K562 (cell line): ENCODE data around the gene CCDC124. TPM values are rescaled to one million over a fixed set of nuclear protein-coding genes. Genes with fewer than 3 reads are reported as not detected.

ENCODE experiments used
- ATAC-seq: fragments of 200-7000 bp; cut with Tn5 transposase; 3 replicates; pipeline ENCODE4 v1.9.1; 2020; ENCODE audit warnings: moderate library complexity
- BruUV-seq: library from RNA; stranded (reverse); fragments of 400-500 nt; replicated peaks from 2 replicates; lab custom pipeline; 2021; lab: Mats Ljungman, UMichigan
- CTCF ChIA-PET: fragments of 300-600 bp; formaldehyde crosslinking; extraction: SDS; loops from one replicate; lab custom pipeline; 2021; ENCODE audit warnings: low intra/inter-chr PET ratio; lab: Yijun Ruan, JAX
- POLR2A ChIA-PET: fragments of 300-600, 350-650 bp; sonication (Branson Sonifier 250); formaldehyde crosslinking; extraction: SDS; loops from one replicate; lab custom pipeline; 2021; ENCODE audit warnings: antibody characterized with exemption, inconsistent platforms; lab: Yijun Ruan, JAX
- DNase-seq, 4 experiments: peaks; one replicate each; pipeline versions ENCODE4 v3.0.0 to v3.0.0-alpha.2; 2011 to 2018; ENCODE audit warnings: low spot score in 3 of 4, mixed read lengths in 3 of 4; ENCODE audit errors: extremely low read depth in 1 of 4
- FAIRE-seq: peaks from 2 replicates; lab custom pipeline; 2011; peaks lifted over from hg19 to GRCh38; lab: Jason Lieb, UNC
- H2AFZ ChIP-seq: 2 replicates; pipeline ENCODE4 v1.6.0; 2011; ENCODE audit warnings: low read depth, low read length, control low read depth, inconsistent platforms
- H3K27ac ChIP-seq: fragments of 200-600 bp; 3 replicates; pipeline ENCODE4 v1.8.0; 2011; ENCODE audit warnings: low read depth, mild to moderate bottlenecking, control low read depth, inconsistent platforms, low read length, moderate library complexity, mixed read lengths; ENCODE audit errors: extremely low read depth
- H3K27me3 ChIP-seq, 2 experiments: fragments of 300-600 bp in 1 of 2; 2 replicates in 1 of 2; 3 replicates in 1 of 2; pipeline versions ENCODE4 v1.6.0 to v1.8.0; 2011; ENCODE audit warnings: inconsistent platforms in 2 of 2, low read length in 2 of 2, mild to moderate bottlenecking in 1 of 2, mixed read lengths in 1 of 2, moderate library complexity in 1 of 2; ENCODE audit not compliant: control insufficient read depth in 2 of 2, insufficient read depth in 2 of 2
- H3K36me3 ChIP-seq: fragments of 300-600 bp; 3 replicates; pipeline ENCODE4 v1.8.0; 2011; ENCODE audit warnings: mild to moderate bottlenecking, low read length, inconsistent platforms; ENCODE audit not compliant: control insufficient read depth, insufficient read depth
- H3K4me1 ChIP-seq, 2 experiments: fragments of 200-600 bp in 1 of 2; replicated peaks in 1 of 2; 2 replicates in 1 of 2; 3 replicates in 1 of 2; pipeline versions ENCODE4 v1.5.1 to v1.8.0; 2011; ENCODE audit warnings: inconsistent platforms in 2 of 2, low read length in 2 of 2, mild to moderate bottlenecking in 1 of 2, mixed read lengths in 1 of 2, moderate library complexity in 1 of 2; ENCODE audit not compliant: control insufficient read depth in 2 of 2, insufficient read depth in 2 of 2
- H3K4me2 ChIP-seq: 2 replicates; pipeline ENCODE4 v1.6.1; 2011; ENCODE audit warnings: low read length, control low read depth, inconsistent platforms, mixed read lengths; ENCODE audit not compliant: insufficient read depth
- H3K4me3 ChIP-seq: fragments of 200-600 bp; sonication (generic), shearing (Covaris generic); 2 replicates; pipeline ENCODE4 v1.5.1; 2016; ENCODE audit warnings: control low read depth, inconsistent platforms
- H3K79me2 ChIP-seq: fragments of 200-600 bp; 3 replicates; pipeline ENCODE4 v1.8.0; 2011; ENCODE audit warnings: low read length, inconsistent platforms; ENCODE audit not compliant: control insufficient read depth, insufficient read depth
- H3K9ac ChIP-seq, 2 experiments: 2 replicates each; pipeline versions ENCODE4 v1.6.0 to v1.6.1; 2011; ENCODE audit warnings: low read depth in 2 of 2, low read length in 2 of 2, control low read depth in 1 of 2, inconsistent platforms in 1 of 2, mild to moderate bottlenecking in 1 of 2, mixed read lengths in 1 of 2; ENCODE audit not compliant: insufficient read depth in 1 of 2
- H3K9me1 ChIP-seq: one replicate; pipeline ENCODE4 v1.6.0; 2011; ENCODE audit warnings: inconsistent platforms, mild to moderate bottlenecking, low read length, moderate library complexity; ENCODE audit not compliant: control insufficient read depth, insufficient read depth
- H3K9me3 ChIP-seq: replicated peaks from 2 replicates; pipeline ENCODE4 v1.5.1; 2011; ENCODE audit warnings: low read depth, low read length, inconsistent platforms; ENCODE audit not compliant: control insufficient read depth, insufficient read depth
- H4K20me1 ChIP-seq: replicated peaks from 2 replicates; pipeline ENCODE4 v1.6.1; 2011; ENCODE audit warnings: low read length, inconsistent platforms, mixed read lengths; ENCODE audit not compliant: control insufficient read depth, insufficient read depth
- ATF1 ChIP-seq, 2 experiments: fragments of 450-650 bp in 1 of 2; IDR thresholded peaks; 2 replicates each; pipeline ENCODE4 v1.6.1; 2016; ENCODE audit warnings: missing compliant biosample characterization in 1 of 2, missing genetic modification characterization in 1 of 2
- ETS2 ChIP-seq: IDR thresholded peaks from 2 replicates; pipeline ENCODE4 v1.6.1; 2016; ENCODE audit warnings: borderline replicate concordance, missing genetic modification characterization, mild to moderate bottlenecking, moderate library complexity, missing compliant biosample characterization; ENCODE audit not compliant: poor library complexity, severe bottlenecking
- HMGN3 ChIP-seq: IDR thresholded peaks from 2 replicates; pipeline ENCODE4 v1.6.1; 2011; ENCODE audit warnings: borderline replicate concordance, low read depth, mild to moderate bottlenecking, mixed read lengths, low read length; ENCODE audit not compliant: insufficient read length; ENCODE audit errors: extremely low read depth
- KLF1 ChIP-seq: fragments of 450-650 bp; IDR thresholded peaks from 2 replicates; pipeline ENCODE4 v1.6.1; 2016; ENCODE audit warnings: missing genetic modification characterization, missing compliant biosample characterization
- MECOM ChIP-seq: fragments of 250-450 bp; sonication (Bioruptor Pico); IDR thresholded peaks from 2 replicates; pipeline ENCODE4 v1.8.0; 2022; ENCODE audit warnings: inconsistent platforms
- NCOA6 ChIP-seq: fragments of 450-650 bp; IDR thresholded peaks from 2 replicates; pipeline ENCODE4 v1.6.1; 2017; ENCODE audit warnings: mild to moderate bottlenecking
- RB1 ChIP-seq: fragments of 450-650 bp; IDR thresholded peaks from 2 replicates; pipeline ENCODE4 v1.6.1; 2017; ENCODE audit warnings: low read depth, mild to moderate bottlenecking
- RFX1 ChIP-seq: fragments of 450-650 bp; IDR thresholded peaks from 2 replicates; pipeline ENCODE4 v1.6.1; 2016; ENCODE audit warnings: mild to moderate bottlenecking, moderate library complexity
- ZNF717 ChIP-seq: fragments of 250-450 bp; sonication (Bioruptor Pico); IDR thresholded peaks from 2 replicates; pipeline ENCODE4 v1.5.0; 2021
- WGBS: fragments of 100-300 bp; shearing (Covaris generic); methylation state at CpG from one replicate; pipeline ENCODE4 v1.1.6; 2016; ENCODE audit warnings: low coverage, mixed read lengths; ENCODE audit not compliant: insufficient coverage; ENCODE audit errors: missing lambda C conversion rate; 5-methylcytosine and 5-hydroxymethylcytosine counted together
- in situ Hi-C: fragments of 300-500 bp; cut with MboI; formaldehyde crosslinking; loops from 4 replicates; pipeline ENCODE4 v1.15.0; 2018; ENCODE audit warnings: inconsistent platforms, mixed read lengths
- intact Hi-C: fragments of 100-400 bp; cut with micrococcal nuclease; formaldehyde crosslinking; loops from 2 replicates; pipeline ENCODE4 v1.14.2; 2022
- polyA plus RNA-seq, 8 experiments: library from polyadenylated mRNA; depleted of rRNA in 4 of 8; stranded (reverse) in 5 of 8; unstranded in 3 of 8; fragments of >200 nt; fragmentation: Nextera tagmentation in 2 of 8; fragmentation: Illumina TruSeq in 1 of 8; extraction: Ambion mirVana in 2 of 8; extraction: Trizol in 1 of 8; gene quantifications; 2 replicates each; pipeline versions ENCODE4 v1.2.1 to v1.2.3, GENCODE V29; 2011 to 2014; ENCODE audit warnings: inconsistent platforms in 1 of 8, missing spikeins in 1 of 8
- total RNA-seq, 7 experiments: library from RNA; depleted of rRNA in 6 of 7; stranded (reverse); fragments of >200 nt in 6 of 7; fragmentation: Illumina TruSeq in 2 of 7; extraction: Trizol in 2 of 7; gene quantifications; 2 replicates each; pipeline versions ENCODE4 v1.2.1 to v1.2.3, GENCODE V29; 2011 to 2021; ENCODE audit warnings: low replicate concordance in 1 of 7
- TF ChIP-seq, protein P1 (sequence below): fragments of 250-450 bp; sonication (Bioruptor Pico); IDR thresholded peaks from 2 replicates; pipeline ENCODE4 v1.4.0; 2020; ENCODE audit warnings: mild to moderate bottlenecking, moderate library complexity
- TF ChIP-seq, protein P2 (sequence below): fragments of 150-350 bp; IDR thresholded peaks from 2 replicates; pipeline ENCODE4 v1.6.1; 2014; ENCODE audit warnings: low read depth, mild to moderate bottlenecking, low read length, borderline replicate concordance
- TF ChIP-seq, protein P3 (sequence below): sonication (generic); formaldehyde crosslinking; IDR thresholded peaks from 2 replicates; pipeline ENCODE4 v1.8.0; 2022; ENCODE audit warnings: missing genetic modification reagents, mild to moderate bottlenecking, moderate library complexity, borderline replicate concordance

CCDC124 gene
- total and polyA plus RNA-seq, 9 of the 15 experiments (the other 6 are each of a cell fraction or from before 2014, with no cell fraction given) = 5.8 to 234 (median 40.1) TPM

DNA sequence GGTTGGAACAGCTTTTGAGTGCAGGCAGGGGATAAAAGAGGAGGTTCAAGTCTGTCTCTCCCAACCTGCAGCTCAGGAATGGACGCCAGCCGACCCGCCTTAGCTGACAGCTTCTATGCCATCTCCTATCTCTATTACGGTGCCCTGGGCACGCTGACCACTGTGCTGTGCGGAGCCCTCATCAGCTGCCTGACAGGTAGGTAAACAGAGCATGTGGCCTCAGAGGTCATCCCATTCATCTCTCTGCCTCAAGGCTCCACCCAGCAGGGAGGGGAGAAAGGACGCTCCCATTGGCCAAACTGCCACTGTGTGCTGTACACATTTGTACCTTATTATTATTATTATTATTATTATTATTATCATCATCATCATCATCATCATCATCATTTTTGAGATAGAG lies 44.6 kb upstream of the CCDC124 start:
- FAIRE-seq = no peak
- 2% methylated on average over 7 of the region's 7 CpGs for WGBS
- Histone ChIP-seq H3K4me3 (no peak overlapping the region), H4K20me1 (no peaks in the 10 kb centered on the region; the same call in 1 of the 2 replicates), H3K4me1 (peaks cover 0 to 10% of the 10 kb centered on the region in 2 experiments; a peak in 2 of 5 replicates), H3K27me3 (peaks cover 0 to 6% of the 10 kb centered on the region in 2 experiments; a peak in 3 of 5 replicates), H3K4me2 (no peak overlapping the region), H3K79me2 (no peaks in the 10 kb centered on the region), H2AFZ (no peak overlapping the region), H3K27ac (no peak overlapping the region), H3K9ac (no peak overlapping the region), H3K36me3 (no peaks in the 10 kb centered on the region), H3K9me3 (no peaks in the 10 kb centered on the region), H3K9me1 (no peaks in the 10 kb centered on the region)
- TF ChIP-seq, protein P1, sequence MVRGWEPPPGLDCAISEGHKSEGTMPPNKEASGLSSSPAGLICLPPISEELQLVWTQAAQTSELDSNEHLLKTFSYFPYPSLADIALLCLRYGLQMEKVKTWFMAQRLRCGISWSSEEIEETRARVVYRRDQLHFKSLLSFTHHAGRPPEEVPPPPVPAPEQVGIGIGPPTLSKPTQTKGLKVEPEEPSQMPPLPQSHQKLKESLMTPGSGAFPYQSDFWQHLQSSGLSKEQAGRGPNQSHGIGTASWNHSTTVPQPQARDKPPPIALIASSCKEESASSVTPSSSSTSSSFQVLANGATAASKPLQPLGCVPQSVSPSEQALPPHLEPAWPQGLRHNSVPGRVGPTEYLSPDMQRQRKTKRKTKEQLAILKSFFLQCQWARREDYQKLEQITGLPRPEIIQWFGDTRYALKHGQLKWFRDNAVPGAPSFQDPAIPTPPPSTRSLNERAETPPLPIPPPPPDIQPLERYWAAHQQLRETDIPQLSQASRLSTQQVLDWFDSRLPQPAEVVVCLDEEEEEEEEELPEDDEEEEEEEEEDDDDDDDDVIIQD = no peak
- TF ChIP-seq ZNF717 (no peak), RFX1 (no peak), ETS2 (tag) (no peak), KLF1 (tag) (no peak), MECOM (no peak), ATF1 (CRISPR knock-in tag; IDR thresholded peaks at IDR 0.05) (no peak), ATF1 (tag; IDR thresholded peaks at IDR 0.05) (no peak), HMGN3 (no peak), RB1 (no peak), NCOA6 (no peak)
- TF ChIP-seq, protein P2, sequence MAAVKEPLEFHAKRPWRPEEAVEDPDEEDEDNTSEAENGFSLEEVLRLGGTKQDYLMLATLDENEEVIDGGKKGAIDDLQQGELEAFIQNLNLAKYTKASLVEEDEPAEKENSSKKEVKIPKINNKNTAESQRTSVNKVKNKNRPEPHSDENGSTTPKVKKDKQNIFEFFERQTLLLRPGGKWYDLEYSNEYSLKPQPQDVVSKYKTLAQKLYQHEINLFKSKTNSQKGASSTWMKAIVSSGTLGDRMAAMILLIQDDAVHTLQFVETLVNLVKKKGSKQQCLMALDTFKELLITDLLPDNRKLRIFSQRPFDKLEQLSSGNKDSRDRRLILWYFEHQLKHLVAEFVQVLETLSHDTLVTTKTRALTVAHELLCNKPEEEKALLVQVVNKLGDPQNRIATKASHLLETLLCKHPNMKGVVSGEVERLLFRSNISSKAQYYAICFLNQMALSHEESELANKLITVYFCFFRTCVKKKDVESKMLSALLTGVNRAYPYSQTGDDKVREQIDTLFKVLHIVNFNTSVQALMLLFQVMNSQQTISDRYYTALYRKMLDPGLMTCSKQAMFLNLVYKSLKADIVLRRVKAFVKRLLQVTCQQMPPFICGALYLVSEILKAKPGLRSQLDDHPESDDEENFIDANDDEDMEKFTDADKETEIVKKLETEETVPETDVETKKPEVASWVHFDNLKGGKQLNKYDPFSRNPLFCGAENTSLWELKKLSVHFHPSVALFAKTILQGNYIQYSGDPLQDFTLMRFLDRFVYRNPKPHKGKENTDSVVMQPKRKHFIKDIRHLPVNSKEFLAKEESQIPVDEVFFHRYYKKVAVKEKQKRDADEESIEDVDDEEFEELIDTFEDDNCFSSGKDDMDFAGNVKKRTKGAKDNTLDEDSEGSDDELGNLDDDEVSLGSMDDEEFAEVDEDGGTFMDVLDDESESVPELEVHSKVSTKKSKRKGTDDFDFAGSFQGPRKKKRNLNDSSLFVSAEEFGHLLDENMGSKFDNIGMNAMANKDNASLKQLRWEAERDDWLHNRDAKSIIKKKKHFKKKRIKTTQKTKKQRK = no peak
- TF ChIP-seq, protein P3, sequence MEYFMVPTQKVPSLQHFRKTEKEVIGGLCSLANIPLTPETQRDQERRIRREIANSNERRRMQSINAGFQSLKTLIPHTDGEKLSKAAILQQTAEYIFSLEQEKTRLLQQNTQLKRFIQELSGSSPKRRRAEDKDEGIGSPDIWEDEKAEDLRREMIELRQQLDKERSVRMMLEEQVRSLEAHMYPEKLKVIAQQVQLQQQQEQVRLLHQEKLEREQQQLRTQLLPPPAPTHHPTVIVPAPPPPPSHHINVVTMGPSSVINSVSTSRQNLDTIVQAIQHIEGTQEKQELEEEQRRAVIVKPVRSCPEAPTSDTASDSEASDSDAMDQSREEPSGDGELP (CRISPR knock-in tag) = no peak
- POLR2A ChIA-PET = no interaction called here
- no TSS peak for BruUV-seq
- DNase-seq = no peak
- ATAC-seq = no peak
- CTCF ChIA-PET = no interaction called here
- in situ Hi-C loops (no loop called here), intact Hi-C loops (no loop called here)
